H1 (cell line): ENCODE results near the gene ABCC6. TPM values are rescaled to one million over a fixed set of nuclear protein-coding genes. Genes with fewer than 3 reads are reported as not detected.

Source experiments
- CHD7 ChIP-seq: fragments of 300-600 bp; sonication (generic); IDR thresholded peaks from 2 replicates; pipeline ENCODE4 v1.7.1; 2012; ENCODE audit warnings: low read length, moderate library complexity, mild to moderate bottlenecking, inconsistent platforms; ENCODE audit not compliant: insufficient replicate concordance
- NANOG ChIP-seq: IDR thresholded peaks from 2 replicates; pipeline ENCODE4 v1.6.1; 2011; ENCODE audit warnings: low read length, low read depth, mild to moderate bottlenecking, inconsistent platforms; ENCODE audit not compliant: insufficient read depth, poor library complexity, severe bottlenecking
- SAP30 ChIP-seq: fragments of 300-600 bp; sonication (generic); IDR thresholded peaks from 2 replicates; pipeline ENCODE4 v1.7.1; 2012; ENCODE audit warnings: low read length, moderate library complexity, mild to moderate bottlenecking, inconsistent platforms; ENCODE audit not compliant: insufficient read depth, insufficient replicate concordance
- SIRT6 ChIP-seq: IDR thresholded peaks from one replicate; pipeline ENCODE4 v1.7.1; 2012; ENCODE audit warnings: low read length, inconsistent platforms
- polyA plus RNA-seq, 7 experiments: library from polyadenylated mRNA; depleted of rRNA in 3 of 7; stranded (reverse) in 5 of 7; unstranded in 2 of 7; fragments of >200 nt in 5 of 7; fragments of 200-250 nt in 2 of 7; gene quantifications; 1 replicate in 5 of 7; 2 replicates in 1 of 7; 4 replicates in 1 of 7; pipeline versions ENCODE4 v1.2.1 to v1.2.3, GENCODE V29; 2011 to 2013; ENCODE audit warnings: missing spikeins in 2 of 7, mixed read lengths in 2 of 7
- total RNA-seq: library from RNA; stranded (reverse); fragmentation: NEBNext Ultra II Directional; extraction: Animal tissue kit (Norgen Biotek cat#: 25700); gene quantifications from 2 replicates; pipeline ENCODE4 v1.2.1, GENCODE V29; 2021

ABCC6 gene
- total and polyA plus RNA-seq, 2 of the 8 experiments (the other 6 are each of a cell fraction or from before 2014, with no cell fraction given), result 1.6 to 1.8 TPM

DNA sequence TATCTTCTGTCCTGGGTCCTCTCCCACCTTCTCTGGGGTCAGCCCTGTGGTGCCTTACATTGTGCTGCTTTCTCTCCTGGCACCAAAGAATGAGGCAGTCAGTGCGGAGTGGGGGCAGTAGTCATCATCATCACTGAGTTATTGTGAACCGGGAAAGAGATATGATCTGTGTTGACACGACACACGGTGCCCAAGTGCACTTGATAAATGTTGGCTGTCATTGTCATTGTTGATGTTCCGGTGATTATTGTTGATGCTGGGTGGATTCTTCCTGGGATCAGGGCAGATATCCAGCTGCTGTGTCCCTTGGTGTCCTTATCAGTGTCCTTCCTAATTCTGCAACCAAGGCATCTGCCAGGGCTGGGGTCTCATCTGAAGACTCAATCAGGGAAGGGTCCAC is 121.7 kb downstream of the ABCC6 start (continued):
- no peak for TF ChIP-seq NANOG
- no peak for TF ChIP-seq CHD7
- TF ChIP-seq SAP30, result no peak
- TF ChIP-seq SIRT6, result no peak
